BJ (cell line): Measurements from ENCODE around the gene XXYLT1. TPM values are rescaled to one million over a fixed set of nuclear protein-coding genes. Genes with fewer than 3 reads are reported as not detected.

Experiments
- CTCF ChIA-PET: fragments of 350-600 bp; formaldehyde crosslinking; extraction: SDS; loops from one replicate; lab custom pipeline; 2021; ENCODE audit warnings: antibody characterized with exemption, inconsistent platforms; lab: Yijun Ruan, JAX
- POLR2A ChIA-PET: fragments of 300-600 bp; sonication (Branson Sonifier 250); formaldehyde crosslinking; extraction: SDS; loops from one replicate; lab custom pipeline; 2021; ENCODE audit warnings: antibody characterized with exemption; lab: Charles Lee
- DNase-seq: peaks from one replicate; pipeline ENCODE4 v3.0.0-alpha.2; 2011; ENCODE audit warnings: low read depth
- H3K27me3 ChIP-seq: 2 replicates; pipeline ENCODE4 v1.6.0; 2011; ENCODE audit warnings: low read length; ENCODE audit not compliant: control insufficient read depth, insufficient read depth
- H3K36me3 ChIP-seq: 2 replicates; pipeline ENCODE4 v1.5.1; 2011; ENCODE audit warnings: low read length; ENCODE audit not compliant: control insufficient read depth, insufficient read depth
- H3K4me3 ChIP-seq: 2 replicates; pipeline ENCODE4 v1.5.1; 2011; ENCODE audit warnings: low read depth, mild to moderate bottlenecking, control low read depth, low read length
- CTCF ChIP-seq: IDR thresholded peaks from 2 replicates; pipeline ENCODE4 v1.5.1; 2011; ENCODE audit warnings: low read depth, mild to moderate bottlenecking, control low read depth, inconsistent platforms, low read length, moderate library complexity; ENCODE audit not compliant: insufficient read depth
- polyA plus RNA-seq: library from polyadenylated mRNA; depleted of rRNA; stranded (reverse); fragments of >200 nt; gene quantifications from 2 replicates; pipeline ENCODE4 v1.2.3, GENCODE V29; 2011

The XXYLT1 gene
- polyA plus RNA-seq, 1 experiment = 33.5 TPM

GRCh38 chr3:195113048-195113447, 157.9 kb downstream of the XXYLT1 start:
- no peak for TF ChIP-seq CTCF
- Histone ChIP-seq H3K27me3 (no peaks in the 10 kb centered on the region), H3K4me3 (no peak overlapping the region), H3K36me3 (0 out of 2 replicates have a peak, but pooled peaks cover 1% of the 10 kb centered on the region)
- no peak for DNase-seq
- ChIA-PET CTCF (interaction anchor here (0.6 to 1.5 kb wide), 6 partner anchors 8 to 427 kb away, joined by 3 to 5 read pairs (median 3); no protein-coding TSS in a partner anchor), POLR2A (no interaction called here)

- ChIA-PET POLR2A (no interaction called here), CTCF (interaction anchor here (0.6 to 1.5 kb wide), 4 partner anchors 44 to 426 kb away, joined by 3 to 4 read pairs (median 3); no protein-coding TSS in a partner anchor)
- DNase-seq = no peak
- no peak for TF ChIP-seq CTCF
- 0 out of 2 replicates have a peak, but pooled peaks cover 1% of the 10 kb centered on the region for H3K36me3 ChIP-seq
- H3K27me3 ChIP-seq = no peaks in the 10 kb centered on the region
- H3K4me3 ChIP-seq = no peak overlapping the region
Measured at GRCh38 chr3:195112361-195112791, 158.6 kb downstream of the XXYLT1 start.

GRCh38 chr3:195111766-195112165, 159.2 kb downstream of the XXYLT1 start:
- ChIA-PET CTCF (interaction anchor here (1.5 kb wide), 1 partner anchor 425 kb away, joined by 4 read pairs; no protein-coding TSS in a partner anchor), POLR2A (no interaction called here)
- H3K36me3 ChIP-seq = 0 out of 2 replicates have a peak, but pooled peaks cover 1% of the 10 kb centered on the region
- H3K4me3 ChIP-seq = no peak overlapping the region
- no peak for TF ChIP-seq CTCF
- no peaks in the 10 kb centered on the region for H3K27me3 ChIP-seq
- DNase-seq = no peak

- no peak for DNase-seq
- POLR2A ChIA-PET = no interaction called here
- 0 out of 2 replicates have a peak, but pooled peaks cover 1% of the 10 kb centered on the region for H3K36me3 ChIP-seq
- TF ChIP-seq CTCF = no peak
- H3K4me3 ChIP-seq = no peak overlapping the region
- no peaks in the 10 kb centered on the region for H3K27me3 ChIP-seq
- CTCF ChIA-PET = no interaction called here
Measured at GRCh38 chr3:195111319-195111705, 159.6 kb downstream of the XXYLT1 start.

GRCh38 chr3:195110647-195111318, 160.2 kb downstream of the XXYLT1 start:
- Histone ChIP-seq H3K4me3 (no peak overlapping the region), H3K36me3 (0 out of 2 replicates have a peak, but pooled peaks cover 1% of the 10 kb centered on the region), H3K27me3 (no peaks in the 10 kb centered on the region)
- TF ChIP-seq CTCF = no peak
- ChIA-PET POLR2A (interaction anchor here (0.6 kb wide), 1 partner anchor 156 kb away, joined by 6 read pairs; no protein-coding TSS in a partner anchor), CTCF (no interaction called here)
- peak; percentile 55 for DNase-seq
